ENCODE measurements around the gene HMCES. TPM values are rescaled to one million over a fixed set of nuclear protein-coding genes. Genes with fewer than 3 reads are reported as not detected.

The HMCES gene
- total and polyA plus RNA-seq, 12 donors, result 24.1 to 56.1 (median 43.2) TPM

- WGBS, 2 donors, result 96% methylated on average over 4 of the region's 4 CpGs
- no peak for DNase-seq
These were observed 43.2 kb upstream of the HMCES start for GRCh38 chr3:129235344-129235917.

DNA sequence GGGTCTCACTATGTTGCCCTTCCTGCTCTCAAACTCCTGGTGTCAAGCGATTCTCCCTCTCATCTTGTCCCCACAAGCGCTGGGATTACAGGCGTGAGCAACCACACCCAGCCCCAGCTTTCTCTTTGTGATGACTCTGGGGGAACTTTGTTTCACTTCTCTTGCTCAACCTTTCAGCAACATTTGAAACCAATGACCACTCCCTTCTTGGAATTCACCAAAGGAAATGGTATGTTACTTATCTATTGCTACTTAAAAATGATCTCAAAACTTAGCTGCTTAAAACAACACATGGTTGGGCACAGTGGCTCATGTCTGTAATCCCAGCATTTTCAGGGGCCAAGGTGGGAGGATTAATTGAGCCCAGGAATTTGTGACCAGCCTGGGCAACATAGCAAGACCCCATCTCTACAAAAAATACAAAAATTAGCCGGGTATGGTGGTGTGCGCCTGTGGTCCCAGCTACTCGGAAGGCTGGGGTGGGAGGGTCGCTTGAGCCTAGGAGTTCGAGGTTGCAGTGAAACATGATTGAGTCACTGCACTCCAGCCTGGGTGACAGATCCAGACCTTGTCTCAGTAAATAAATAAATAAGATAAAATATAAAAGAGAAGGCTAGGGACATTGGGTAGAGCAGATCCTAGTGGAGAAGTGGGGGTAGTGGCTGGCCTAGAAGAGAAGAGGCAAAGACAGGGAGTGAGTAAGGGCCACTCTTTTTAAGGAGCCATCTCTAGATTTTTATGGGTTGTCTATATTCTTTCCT, 39.5 kb upstream of the HMCES start:
- TF ChIP-seq, protein P1, sequence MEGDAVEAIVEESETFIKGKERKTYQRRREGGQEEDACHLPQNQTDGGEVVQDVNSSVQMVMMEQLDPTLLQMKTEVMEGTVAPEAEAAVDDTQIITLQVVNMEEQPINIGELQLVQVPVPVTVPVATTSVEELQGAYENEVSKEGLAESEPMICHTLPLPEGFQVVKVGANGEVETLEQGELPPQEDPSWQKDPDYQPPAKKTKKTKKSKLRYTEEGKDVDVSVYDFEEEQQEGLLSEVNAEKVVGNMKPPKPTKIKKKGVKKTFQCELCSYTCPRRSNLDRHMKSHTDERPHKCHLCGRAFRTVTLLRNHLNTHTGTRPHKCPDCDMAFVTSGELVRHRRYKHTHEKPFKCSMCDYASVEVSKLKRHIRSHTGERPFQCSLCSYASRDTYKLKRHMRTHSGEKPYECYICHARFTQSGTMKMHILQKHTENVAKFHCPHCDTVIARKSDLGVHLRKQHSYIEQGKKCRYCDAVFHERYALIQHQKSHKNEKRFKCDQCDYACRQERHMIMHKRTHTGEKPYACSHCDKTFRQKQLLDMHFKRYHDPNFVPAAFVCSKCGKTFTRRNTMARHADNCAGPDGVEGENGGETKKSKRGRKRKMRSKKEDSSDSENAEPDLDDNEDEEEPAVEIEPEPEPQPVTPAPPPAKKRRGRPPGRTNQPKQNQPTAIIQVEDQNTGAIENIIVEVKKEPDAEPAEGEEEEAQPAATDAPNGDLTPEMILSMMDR (IDR thresholded peaks at IDR 0.05), result no peak
- DNase-seq (no peak), ATAC-seq (peak in 4 of 8 donors; percentile 52 to 78 (median 62))
- Histone ChIP-seq H3K27me3 (no peaks in the 10 kb centered on the region), H3K4me3 (no peak overlapping the region), H3K4me1 (peaks cover 0 to 40% (median 9%) of the 10 kb centered on the region in 9 donors), H3K9me3 (peaks cover 0 to 3% (median 0%) of the 10 kb centered on the region in 11 donors), H3K36me3 (no peaks in the 10 kb centered on the region), H3K27ac (peak overlapping the region in 4 of 10 donors; percentile 38 to 92 (median 60))
- WGBS, 2 donors, result 81 to 91% methylated on average over 8 of the region's 8 CpGs
- intact Hi-C loops (cut with DNase I), result no loop called here

More at GRCh38 chr3:129235344-129235917, 43.2 kb upstream of the HMCES start:
- intact Hi-C loops (cut with DNase I), result no loop called here
- ATAC-seq, result no peak
- Histone ChIP-seq H3K27me3 (no peaks in the 10 kb centered on the region), H3K36me3 (no peaks in the 10 kb centered on the region), H3K27ac (peak overlapping the region in 1 of 10 donors; percentile 88), H3K4me3 (no peak overlapping the region), H3K9me3 (no peaks in the 10 kb centered on the region), H3K4me1 (peaks cover 0 to 63% (median 8%) of the 10 kb centered on the region in 9 donors)
- TF ChIP-seq, protein P1 (IDR thresholded peaks at IDR 0.05), result no peak

GRCh38 chr3:129239991-129240390, 38.7 kb upstream of the HMCES start:
- Histone ChIP-seq H3K27ac (peak overlapping the region in 9 of 10 donors; percentile 12 to 92 (median 38)), H3K27me3 (no peaks in the 10 kb centered on the region), H3K4me3 (no peak overlapping the region), H3K9me3 (peaks cover 0 to 3% (median 0%) of the 10 kb centered on the region in 11 donors), H3K4me1 (peaks cover 0 to 33% (median 9%) of the 10 kb centered on the region in 9 donors), H3K36me3 (no peaks in the 10 kb centered on the region)
- intact Hi-C loops (cut with DNase I), result loop anchor here in 4 of 10 donors (5.0 to 10.0 kb wide), 4 partner anchors 55 to 268 kb away; partner anchors contain the start of gene CNBP (in 1 of the 4)
- TF ChIP-seq, protein P1 (IDR thresholded peaks at IDR 0.05), result no peak
- WGBS, 2 donors, result 70 to 71% methylated on average over 6 of the region's 6 CpGs
- peak in 2 of 8 donors; percentile 6 to 7 for ATAC-seq
- DNase-seq, result no peak

DNA sequence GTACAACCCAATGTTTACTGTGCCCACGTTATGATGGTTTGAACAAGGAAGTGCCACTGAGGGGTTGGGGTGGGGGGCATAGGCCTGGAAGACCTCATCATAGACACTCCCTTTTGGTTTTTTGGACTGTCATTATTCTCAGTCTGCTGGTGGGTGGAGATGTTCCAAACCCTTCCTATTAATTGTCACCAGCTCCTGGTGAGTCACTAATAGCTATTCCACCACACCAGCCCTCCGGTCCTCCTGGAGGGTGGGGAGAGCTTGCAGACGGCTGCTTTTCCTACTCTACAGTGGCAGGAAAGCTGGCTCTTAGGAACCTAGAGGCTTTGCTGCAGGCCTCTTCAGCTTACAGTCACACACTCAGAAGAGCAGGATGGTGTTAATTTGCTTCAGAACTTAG, 38.2 kb upstream of the HMCES start:
- H3K27ac ChIP-seq, result peak overlapping the region in 9 of 10 donors; percentile 12 to 92 (median 38)
- no peaks in the 10 kb centered on the region for H3K36me3 ChIP-seq
- DNase-seq (no peak), ATAC-seq (peak in 7 of 8 donors; percentile 35 to 78 (median 64))
- intact Hi-C loops (cut with DNase I), result loop anchor here in 4 of 10 donors (5.0 to 10.0 kb wide), 4 partner anchors 56 to 268 kb away; partner anchors contain the start of gene CNBP (in 1 of the 4)
- H3K4me1 ChIP-seq, result peaks cover 2 to 37% (median 11%) of the 10 kb centered on the region in 9 donors
- H3K27me3 ChIP-seq, result no peaks in the 10 kb centered on the region
- TF ChIP-seq, protein P1 (IDR thresholded peaks at IDR 0.05), result no peak
- H3K9me3 ChIP-seq, result peaks cover 0 to 3% (median 0%) of the 10 kb centered on the region in 11 donors
- H3K4me3 ChIP-seq, result no peak overlapping the region
- 38 to 54% methylated on average over 3 of the region's 3 CpGs for WGBS, 2 donors
